ENCODE measurements around the gene HRH1. TPM values are rescaled to one million over a fixed set of nuclear protein-coding genes. Genes with fewer than 3 reads are reported as not detected.
A peak's percentile ranks its signal among the peaks of the same experiment; 100 is the strongest.
"Not testable (repeated sequence)": the region's sequence is repeated elsewhere in the genome, so short reads cannot be mapped to it uniquely, and the experiment has no call there.

HRH1 gene
- total and polyA plus RNA-seq, 2 experiments from 2014 or later: not detected

- Histone ChIP-seq H3K27ac (no peak overlapping the region), H3K9me3 (ENCODE audit: low read depth) (no peaks in the 10 kb centered on the region), H3K4me3 (no peak overlapping the region), H3K27me3 (peaks cover 32% of the 10 kb centered on the region), H3K4me1 (ENCODE audit: low read depth) (no peaks in the 10 kb centered on the region), H3K36me3 (no peaks in the 10 kb centered on the region)
- no peak for DNase-seq (ENCODE audit: low read depth in 1 of 2, low spot score in 1 of 2)
- TF ChIP-seq CTCF (IDR thresholded peaks at IDR 0.05; ENCODE audit: low read depth, low read length): peak; percentile 7
Measured at GRCh38 chr3:11161666-11162065, 7.4 kb downstream of the HRH1 start.

- peaks cover 22% of the 10 kb centered on the region for H3K27me3 ChIP-seq
- H3K4me3 ChIP-seq: no peak overlapping the region
- no peak overlapping the region for H3K27ac ChIP-seq
- H3K36me3 ChIP-seq: no peaks in the 10 kb centered on the region
- no peaks in the 10 kb centered on the region for H3K4me1 ChIP-seq (ENCODE audit: low read depth)
- no peaks in the 10 kb centered on the region for H3K9me3 ChIP-seq (ENCODE audit: low read depth)
- TF ChIP-seq CTCF (IDR thresholded peaks at IDR 0.05; ENCODE audit: low read depth, low read length): no peak
- DNase-seq (ENCODE audit: low read depth in 1 of 2, low spot score in 1 of 2): no peak
Measured at GRCh38 chr3:11162401-11163345, 8.4 kb downstream of the HRH1 start.

GRCh38 chr3:11164607-11165006 is 10.3 kb downstream of the HRH1 start:
- no peak overlapping the region for H3K27ac ChIP-seq
- no peaks in the 10 kb centered on the region for H3K4me1 ChIP-seq (ENCODE audit: low read depth)
- peaks cover 3% of the 10 kb centered on the region for H3K27me3 ChIP-seq
- no peak for TF ChIP-seq CTCF (IDR thresholded peaks at IDR 0.05; ENCODE audit: low read depth, low read length)
- H3K4me3 ChIP-seq: no peak overlapping the region
- no peak for DNase-seq (ENCODE audit: low read depth in 1 of 2, low spot score in 1 of 2)
- no peaks in the 10 kb centered on the region for H3K36me3 ChIP-seq
- no peaks in the 10 kb centered on the region for H3K9me3 ChIP-seq (ENCODE audit: low read depth)

GRCh38 chr3:11165476-11165875 is 11.2 kb downstream of the HRH1 start:
- Histone ChIP-seq H3K4me1 (ENCODE audit: low read depth) (no peaks in the 10 kb centered on the region), H3K27me3 (no peaks in the 10 kb centered on the region), H3K4me3 (no peak overlapping the region), H3K36me3 (no peaks in the 10 kb centered on the region), H3K27ac (no peak overlapping the region), H3K9me3 (ENCODE audit: low read depth) (no peaks in the 10 kb centered on the region)
- DNase-seq (ENCODE audit: low read depth in 1 of 2, low spot score in 1 of 2): no peak
- TF ChIP-seq CTCF (IDR thresholded peaks at IDR 0.05; ENCODE audit: low read depth, low read length): no peak

- H3K4me3 ChIP-seq; H3K4me1 ChIP-seq (ENCODE audit: low read depth); H3K36me3 ChIP-seq; H3K27ac ChIP-seq; H3K9me3 ChIP-seq (ENCODE audit: low read depth); DNase-seq (ENCODE audit: low read depth in 1 of 2, low spot score in 1 of 2); H3K27me3 ChIP-seq: not testable (repeated sequence)
Measured at GRCh38 chr3:11166807-11167400, 12.6 kb downstream of the HRH1 start.

- no peak for TF ChIP-seq CTCF (IDR thresholded peaks at IDR 0.05; ENCODE audit: low read depth, low read length)
- Histone ChIP-seq H3K9me3 (ENCODE audit: low read depth) (no peaks in the 10 kb centered on the region), H3K27me3 (no peaks in the 10 kb centered on the region), H3K36me3 (no peaks in the 10 kb centered on the region), H3K4me3 (no peak overlapping the region), H3K4me1 (ENCODE audit: low read depth) (no peaks in the 10 kb centered on the region), H3K27ac (no peak overlapping the region)
- DNase-seq (ENCODE audit: low read depth in 1 of 2, low spot score in 1 of 2): no peak
Measured at GRCh38 chr3:11167590-11167989, 13.3 kb downstream of the HRH1 start.

Measured in cardiac muscle cell (in vitro differentiated cells and primary cell).